Activated T-cell treated with anti-CD3 and anti-CD28 coated beads, Interleukin-2, amount 50 U/mL, for 4 hours (primary cell): ENCODE results near the gene TAMM41. TPM values are rescaled to one million over a fixed set of nuclear protein-coding genes. Genes with fewer than 3 reads are reported as not detected.

ENCODE experiments used
- ATAC-seq, 2 donors: fragments of 200-7000 bp; cut with Tn5 transposase; one replicate each; pipeline ENCODE4 v1.10.0; 2021
- DNase-seq: peaks from one replicate; pipeline ENCODE4 v3.0.0-alpha.2; 2020
- H3K27me3 Mint-ChIP-seq: one replicate; pipeline ENCODE4 v1.8.0; 2021; ENCODE audit warnings: low read depth, mixed read lengths
- H3K36me3 Mint-ChIP-seq: one replicate; pipeline ENCODE4 v1.8.0; 2022; ENCODE audit warnings: mixed read lengths; ENCODE audit not compliant: insufficient read depth
- H3K4me1 Mint-ChIP-seq: one replicate; pipeline ENCODE4 v1.8.0; 2021; ENCODE audit warnings: low read depth, mixed read lengths
- H3K4me3 Mint-ChIP-seq: one replicate; pipeline ENCODE4 v1.8.0; 2021; ENCODE audit warnings: mild to moderate bottlenecking, moderate library complexity, mixed read lengths
- H3K9me3 Mint-ChIP-seq: one replicate; pipeline ENCODE4 v1.8.0; 2021; ENCODE audit warnings: mixed read lengths
- total RNA-seq, 3 donors: library from RNA; stranded (reverse); gene quantifications; one replicate each; pipeline ENCODE4 v1.2.1, GENCODE V29; 2021

Gene TAMM41
- total RNA-seq, 3 donors from 2014 or later, result 35.2 to 43.8 (median 40.2) TPM

DNA sequence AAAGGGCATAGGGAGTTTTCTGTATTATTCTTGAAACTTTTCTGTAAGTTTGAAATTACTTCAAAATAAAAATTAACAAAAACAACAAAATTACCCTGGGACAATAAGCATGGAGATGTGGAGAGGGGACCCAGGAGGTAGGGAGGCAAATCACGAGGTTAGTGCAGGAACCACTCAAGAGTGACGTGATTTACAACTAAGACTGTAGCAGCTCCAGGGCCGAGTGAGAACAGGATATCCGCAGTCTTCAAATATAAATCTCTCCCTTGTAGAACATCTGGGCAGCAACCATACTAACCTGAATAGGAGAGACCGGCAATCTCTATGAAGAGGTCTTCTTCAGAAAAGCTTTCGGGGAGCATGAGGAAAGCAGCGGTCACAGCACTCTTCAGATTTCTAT lies 17.3 kb downstream of the TAMM41 start:
- H3K4me3 Mint-ChIP-seq, result no peak overlapping the region
- H3K36me3 Mint-ChIP-seq, result peaks cover 45% of the 10 kb centered on the region
- no peaks in the 10 kb centered on the region for H3K27me3 Mint-ChIP-seq
- H3K4me1 Mint-ChIP-seq, result no peaks in the 10 kb centered on the region
- no peak for ATAC-seq
- H3K9me3 Mint-ChIP-seq, result no peaks in the 10 kb centered on the region
- DNase-seq, result no peak

DNA sequence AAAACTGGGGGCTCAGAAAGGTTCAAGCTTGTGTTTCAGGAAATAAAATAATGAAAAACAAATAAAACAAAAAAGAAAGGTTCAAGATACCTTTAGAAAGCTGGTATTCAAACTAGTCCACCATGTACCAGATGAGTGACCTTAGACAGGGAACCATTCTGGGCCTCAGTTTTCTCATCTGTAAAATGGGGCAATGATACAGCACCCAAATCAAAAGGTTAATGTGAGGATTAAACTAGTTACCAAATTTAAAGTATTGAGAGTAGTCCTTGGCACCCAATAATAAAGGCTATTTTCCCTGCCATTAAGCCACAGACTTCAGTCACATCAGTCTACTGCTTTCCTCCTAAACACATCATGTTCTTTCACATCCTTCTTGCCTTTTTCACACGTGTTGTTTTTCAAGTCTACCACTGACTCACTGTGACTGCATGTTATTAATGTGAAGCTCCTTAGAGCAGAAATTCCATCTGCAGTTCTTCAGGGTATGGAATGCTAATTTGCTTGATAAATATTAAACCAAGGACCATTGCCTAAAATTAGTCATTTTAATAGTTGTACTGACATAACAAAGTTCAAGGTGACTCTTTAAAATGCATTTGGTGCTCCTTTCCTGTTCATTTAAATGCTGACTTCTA lies 19.9 kb downstream of the TAMM41 start:
- peaks cover 38% of the 10 kb centered on the region for H3K36me3 Mint-ChIP-seq
- no peaks in the 10 kb centered on the region for H3K4me1 Mint-ChIP-seq
- no peak overlapping the region for H3K4me3 Mint-ChIP-seq
- DNase-seq (no peak), ATAC-seq (no peak)
- no peaks in the 10 kb centered on the region for H3K9me3 Mint-ChIP-seq
- no peaks in the 10 kb centered on the region for H3K27me3 Mint-ChIP-seq

DNA sequence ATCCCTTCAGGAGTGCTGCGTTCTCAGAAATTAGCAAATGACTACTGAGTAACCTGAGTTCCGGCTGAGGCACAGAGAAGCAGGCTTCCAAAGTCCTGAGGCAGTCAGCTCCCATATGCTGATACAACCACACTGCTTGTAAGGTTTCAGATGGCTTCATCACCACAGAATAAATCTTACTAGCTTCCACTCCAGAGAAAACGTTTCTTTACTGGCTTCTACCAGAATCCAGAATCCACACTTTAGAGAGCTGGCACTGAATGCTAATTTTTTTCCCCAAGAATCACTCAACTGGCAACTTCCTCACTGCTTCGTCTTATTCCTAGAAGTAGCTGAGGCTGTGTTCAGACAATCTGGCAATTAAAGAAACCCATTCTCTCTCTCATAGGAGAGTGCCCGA lies 21.4 kb downstream of the TAMM41 start:
- peaks cover 38% of the 10 kb centered on the region for H3K36me3 Mint-ChIP-seq
- no peaks in the 10 kb centered on the region for H3K9me3 Mint-ChIP-seq
- ATAC-seq, result no peak
- no peaks in the 10 kb centered on the region for H3K27me3 Mint-ChIP-seq
- no peak for DNase-seq
- no peak overlapping the region for H3K4me3 Mint-ChIP-seq
- H3K4me1 Mint-ChIP-seq, result peaks cover 6% of the 10 kb centered on the region

DNA sequence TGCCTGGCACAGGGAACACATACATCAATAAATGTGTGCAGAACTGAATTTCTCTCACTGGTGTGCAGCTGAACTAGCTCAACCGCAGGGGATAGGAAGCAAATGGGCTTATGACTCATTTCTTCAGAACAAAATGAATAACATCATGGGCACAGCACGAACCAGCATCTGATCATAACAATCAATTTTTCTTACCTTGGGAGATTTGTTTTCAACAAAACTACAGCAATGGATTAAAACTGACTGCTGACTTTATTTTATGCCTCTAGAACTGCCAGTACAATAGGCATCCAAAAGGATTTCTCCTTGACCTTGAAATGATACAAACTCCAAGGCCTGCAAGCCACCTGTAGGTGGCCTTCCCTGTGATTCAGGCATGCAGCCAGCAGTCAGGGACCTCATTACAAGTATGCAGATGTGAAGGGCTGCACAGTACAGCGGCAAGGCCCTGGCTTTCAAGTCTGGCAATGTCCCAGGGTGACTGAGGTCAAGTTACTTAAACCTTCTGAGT lies 26.1 kb downstream of the TAMM41 start:
- H3K4me1 Mint-ChIP-seq, result peaks cover 7% of the 10 kb centered on the region
- H3K4me3 Mint-ChIP-seq, result no peak overlapping the region
- no peaks in the 10 kb centered on the region for H3K27me3 Mint-ChIP-seq
- H3K9me3 Mint-ChIP-seq, result no peaks in the 10 kb centered on the region
- H3K36me3 Mint-ChIP-seq, result peaks cover 37% of the 10 kb centered on the region
- ATAC-seq (peak; percentile 82 to 85), DNase-seq (no peak)

DNA sequence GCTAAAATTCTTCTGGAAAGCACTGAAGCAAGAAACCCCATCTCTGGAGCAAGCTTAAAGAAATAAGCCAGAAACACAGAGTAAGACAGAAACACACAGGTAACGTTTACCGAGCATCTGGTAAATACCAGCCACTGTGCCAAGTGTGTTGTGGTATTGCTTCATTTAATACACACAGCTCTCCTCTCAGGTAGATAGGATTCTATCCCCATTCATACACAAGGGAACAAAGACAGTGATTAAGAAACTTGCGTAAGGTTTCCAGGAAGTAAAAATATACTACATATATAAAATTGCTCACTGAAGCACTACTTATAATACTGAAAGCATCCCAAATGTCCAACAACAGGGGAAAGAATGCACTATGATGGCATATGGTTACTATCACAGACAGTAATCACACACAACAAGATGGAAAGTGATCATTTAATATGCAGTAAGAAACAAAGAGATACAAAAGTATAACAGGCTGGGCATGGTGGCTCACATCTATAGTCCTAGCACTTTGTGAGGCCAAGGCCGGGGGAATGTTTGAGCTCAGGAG lies 27.5 kb downstream of the TAMM41 start:
- peaks cover 7% of the 10 kb centered on the region for H3K4me1 Mint-ChIP-seq
- DNase-seq (no peak), ATAC-seq (no peak)
- no peaks in the 10 kb centered on the region for H3K27me3 Mint-ChIP-seq
- no peaks in the 10 kb centered on the region for H3K9me3 Mint-ChIP-seq
- H3K36me3 Mint-ChIP-seq, result peaks cover 44% of the 10 kb centered on the region
- H3K4me3 Mint-ChIP-seq, result no peak overlapping the region

- ATAC-seq, result no peak
- Mint-ChIP-seq H3K4me1 (peaks cover 7% of the 10 kb centered on the region), H3K36me3 (peaks cover 46% of the 10 kb centered on the region), H3K27me3 (no peaks in the 10 kb centered on the region), H3K4me3 (no peak overlapping the region), H3K9me3 (no peaks in the 10 kb centered on the region)
- DNase-seq, result no peak
Measured at GRCh38 chr3:11818033-11818432, 28.7 kb downstream of the TAMM41 start.

DNA sequence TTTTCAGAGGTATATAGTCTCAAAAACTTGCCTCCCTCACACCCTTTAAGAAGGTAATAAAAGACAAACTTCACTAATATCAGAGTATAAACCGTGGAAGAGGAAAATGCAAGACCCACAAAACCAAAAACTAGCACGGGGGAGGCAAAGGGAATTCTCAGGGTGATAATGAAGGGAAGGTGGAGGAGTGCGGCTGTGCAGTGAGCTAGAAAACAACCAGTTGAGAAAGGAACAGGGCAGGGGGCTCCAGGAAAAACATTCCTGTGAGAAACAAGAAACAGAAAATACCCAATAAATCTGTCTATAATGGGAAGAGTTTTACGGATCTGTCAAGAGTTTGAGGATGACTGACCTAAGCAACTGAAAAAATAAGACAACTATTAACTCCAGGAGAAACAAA lies 31.6 kb downstream of the TAMM41 start:
- Mint-ChIP-seq H3K4me3 (no peak overlapping the region), H3K9me3 (no peaks in the 10 kb centered on the region), H3K27me3 (no peaks in the 10 kb centered on the region), H3K4me1 (peaks cover 2% of the 10 kb centered on the region), H3K36me3 (peaks cover 47% of the 10 kb centered on the region)
- DNase-seq (no peak), ATAC-seq (no peak)

DNA sequence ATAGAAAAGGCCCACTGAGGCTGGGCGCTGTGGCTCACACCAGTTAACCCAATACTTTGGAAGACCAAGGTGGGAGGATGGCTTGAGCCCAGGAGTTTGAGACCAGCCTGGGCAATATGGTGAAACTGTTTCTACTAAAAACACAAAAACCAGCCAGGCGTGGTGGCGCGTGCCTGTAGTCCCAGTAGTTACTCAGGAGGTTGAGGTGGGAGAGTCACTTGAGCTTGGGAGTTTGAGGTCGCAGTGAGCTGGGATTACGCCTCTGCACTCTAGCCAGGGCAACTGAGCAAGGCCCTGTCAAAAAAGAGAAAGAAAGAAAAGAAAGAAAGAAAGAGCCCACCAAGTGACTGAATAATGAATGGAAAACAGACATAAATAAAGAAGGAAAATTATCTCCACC lies 32.0 kb downstream of the TAMM41 start:
- H3K4me3 Mint-ChIP-seq, result no peak overlapping the region
- H3K36me3 Mint-ChIP-seq, result peaks cover 47% of the 10 kb centered on the region
- H3K4me1 Mint-ChIP-seq, result peaks cover 2% of the 10 kb centered on the region
- H3K27me3 Mint-ChIP-seq, result no peaks in the 10 kb centered on the region
- no peak for DNase-seq
- ATAC-seq, result no peak
- no peaks in the 10 kb centered on the region for H3K9me3 Mint-ChIP-seq

GRCh38 chr3:11810276-11810675 lies 36.4 kb downstream of the TAMM41 start:
- DNase-seq (no peak), ATAC-seq (no peak)
- Mint-ChIP-seq H3K36me3 (peaks cover 53% of the 10 kb centered on the region), H3K27me3 (no peaks in the 10 kb centered on the region), H3K4me3 (no peak overlapping the region), H3K4me1 (peaks cover 2% of the 10 kb centered on the region), H3K9me3 (no peaks in the 10 kb centered on the region)

DNA sequence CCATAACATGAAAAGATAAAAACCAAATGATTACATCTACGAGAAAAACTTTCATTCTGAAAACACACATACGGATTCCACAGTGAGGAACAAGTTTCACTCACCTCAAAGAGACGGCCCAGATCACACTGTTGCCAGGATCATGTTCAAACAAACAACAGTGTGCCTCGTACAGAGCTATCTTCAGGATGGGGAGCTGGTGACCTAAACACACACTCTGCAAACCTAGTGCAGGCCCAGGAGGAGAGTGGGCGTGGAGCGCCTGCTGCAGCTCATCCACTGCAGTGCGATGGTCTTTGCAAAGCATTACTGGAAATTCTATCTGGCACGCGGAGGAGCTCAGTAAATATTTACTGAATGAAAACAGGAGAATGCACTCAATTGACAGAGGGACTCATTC lies 38.5 kb downstream of the TAMM41 start:
- Mint-ChIP-seq H3K4me1 (peaks cover 2% of the 10 kb centered on the region), H3K27me3 (no peaks in the 10 kb centered on the region), H3K36me3 (peaks cover 47% of the 10 kb centered on the region), H3K9me3 (no peaks in the 10 kb centered on the region), H3K4me3 (no peak overlapping the region)
- DNase-seq (no peak), ATAC-seq (no peak)

DNA sequence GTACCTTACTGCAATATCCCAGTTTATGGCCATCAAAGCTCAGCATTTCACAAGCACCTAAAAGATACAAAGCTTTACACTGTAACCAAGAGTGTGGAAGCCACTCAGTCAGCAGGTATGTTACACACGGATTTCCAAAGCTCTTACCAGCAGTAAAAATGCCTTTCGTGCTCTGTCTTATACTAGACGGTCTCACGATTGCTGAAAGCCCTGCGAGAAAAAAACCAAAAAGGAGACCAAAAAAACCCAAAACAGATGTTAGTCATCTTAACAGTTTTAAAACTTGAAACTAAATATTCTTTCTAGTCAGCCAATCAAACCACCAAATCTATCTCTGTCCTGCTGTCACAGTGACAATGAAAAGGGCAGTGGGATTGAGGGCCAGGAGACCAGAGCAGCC lies 39.0 kb downstream of the TAMM41 start:
- Mint-ChIP-seq H3K9me3 (peaks cover under 1% of the 10 kb centered on the region), H3K4me3 (no peak overlapping the region), H3K36me3 (peaks cover 51% of the 10 kb centered on the region), H3K4me1 (peaks cover 2% of the 10 kb centered on the region), H3K27me3 (no peaks in the 10 kb centered on the region)
- DNase-seq (no peak), ATAC-seq (no peak)

- H3K4me3 Mint-ChIP-seq, result no peak overlapping the region
- H3K9me3 Mint-ChIP-seq, result peaks cover 9% of the 10 kb centered on the region
- no peaks in the 10 kb centered on the region for H3K4me1 Mint-ChIP-seq
- H3K36me3 Mint-ChIP-seq, result peaks cover 58% of the 10 kb centered on the region
- no peaks in the 10 kb centered on the region for H3K27me3 Mint-ChIP-seq
- DNase-seq (no peak), ATAC-seq (no peak)
Measured at GRCh38 chr3:11805716-11806115, 41.0 kb downstream of the TAMM41 start.

- peaks cover 5% of the 10 kb centered on the region for H3K4me1 Mint-ChIP-seq
- peaks cover 66% of the 10 kb centered on the region for H3K36me3 Mint-ChIP-seq
- ATAC-seq (peak; percentile 38 to 67), DNase-seq (peak; percentile 11)
- H3K27me3 Mint-ChIP-seq, result no peaks in the 10 kb centered on the region
- peaks cover 17% of the 10 kb centered on the region for H3K9me3 Mint-ChIP-seq
- H3K4me3 Mint-ChIP-seq, result no peak overlapping the region
Measured at GRCh38 chr3:11803977-11804892, 42.5 kb downstream of the TAMM41 start.

- peaks cover 6% of the 10 kb centered on the region for H3K4me1 Mint-ChIP-seq
Measured at GRCh38 chr3:11799791-11800190, 46.9 kb downstream of the TAMM41 start.

More at GRCh38 chr3:11799791-11800190, 46.9 kb downstream of the TAMM41 start:
- Mint-ChIP-seq H3K4me3 (no peak overlapping the region), H3K36me3 (peaks cover 80% of the 10 kb centered on the region), H3K27me3 (no peaks in the 10 kb centered on the region), H3K9me3 (peaks cover 17% of the 10 kb centered on the region)
- ATAC-seq (no peak), DNase-seq (no peak)
